ENCODE measurements around the gene CRACR2B.
A peak's percentile ranks its signal among the peaks of the same experiment; 100 is the strongest.

The CRACR2B gene

DNA sequence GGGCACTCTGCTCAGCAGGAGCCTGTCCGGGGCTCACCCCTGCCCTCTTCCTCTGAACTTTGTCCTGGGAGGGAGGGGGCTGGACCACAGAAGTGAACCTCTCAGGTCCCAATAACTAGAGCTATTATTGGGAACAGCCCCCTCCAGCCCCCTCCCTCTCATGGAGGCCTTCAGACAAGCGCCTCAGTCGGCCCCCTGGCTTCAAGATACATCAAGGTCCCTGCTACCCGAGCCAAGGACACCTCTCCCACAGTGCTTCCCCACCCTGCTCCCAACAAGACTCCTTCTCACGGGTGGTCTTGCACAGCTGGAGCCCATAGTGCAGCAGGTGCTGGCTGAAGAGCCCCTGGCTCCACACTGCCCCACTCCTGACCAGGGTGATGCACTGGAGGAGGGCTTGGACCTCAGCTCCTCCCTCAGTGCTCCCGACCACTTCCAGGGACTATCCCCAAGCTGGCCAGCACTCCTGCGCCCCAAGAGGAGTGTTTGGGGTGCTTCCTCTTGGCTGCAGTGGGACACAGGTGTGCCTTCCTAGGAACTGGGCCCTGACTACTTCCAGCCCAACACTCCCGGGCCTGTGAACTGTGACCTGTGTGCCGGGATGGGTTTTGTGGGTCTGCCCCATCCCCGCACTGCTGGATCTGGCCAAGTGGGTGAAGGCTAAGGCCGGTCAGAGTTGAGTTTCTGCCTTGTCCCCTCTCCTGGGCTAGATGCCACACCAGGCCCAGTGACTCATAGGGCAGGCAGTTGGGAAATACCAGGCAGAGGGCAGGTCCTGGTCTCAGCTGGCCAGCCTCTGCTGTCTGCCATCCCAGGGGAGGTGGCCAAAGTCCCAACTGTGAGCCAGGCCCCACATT is 6.8 kb upstream of the CRACR2B start:
- Histone ChIP-seq H3K4me3 (ENCODE audit: low read depth, low read length) (peak overlapping the region; percentile 94), H3K4me1 (ENCODE audit: control insufficient read depth, insufficient read depth, low read length) (0 out of 2 replicates have a peak, but pooled peaks cover 3% of the 10 kb centered on the region), H3K36me3 (ENCODE audit: control insufficient read depth in 2 of 2, insufficient read depth in 1 of 2, low read length in 2 of 2) (peaks cover 0 to 47% of the 10 kb centered on the region in 2 experiments; a peak in 2 of 3 replicates), H3K27ac (ENCODE audit: extremely low read depth, low read depth, low read length) (no peak overlapping the region), H3K9me3 (ENCODE audit: control insufficient read depth, insufficient read depth, low read depth, low read length) (no peaks in the 10 kb centered on the region)
- ChIA-PET CTCF (interaction anchor here (0.5 to 2.1 kb wide), 3 partner anchors 20 to 24 kb away, joined by 3 to 5 read pairs (median 3); no protein-coding TSS in a partner anchor), POLR2A (interaction anchor here (0.6 to 11.4 kb wide), 9 partner anchors 12 to 43 kb away, joined by 4 to 202 read pairs (median 13); partner anchors contain the start of genes CD151, CRACR2B, GATD1 and PIDD1)
- TF ChIP-seq, protein P1, sequence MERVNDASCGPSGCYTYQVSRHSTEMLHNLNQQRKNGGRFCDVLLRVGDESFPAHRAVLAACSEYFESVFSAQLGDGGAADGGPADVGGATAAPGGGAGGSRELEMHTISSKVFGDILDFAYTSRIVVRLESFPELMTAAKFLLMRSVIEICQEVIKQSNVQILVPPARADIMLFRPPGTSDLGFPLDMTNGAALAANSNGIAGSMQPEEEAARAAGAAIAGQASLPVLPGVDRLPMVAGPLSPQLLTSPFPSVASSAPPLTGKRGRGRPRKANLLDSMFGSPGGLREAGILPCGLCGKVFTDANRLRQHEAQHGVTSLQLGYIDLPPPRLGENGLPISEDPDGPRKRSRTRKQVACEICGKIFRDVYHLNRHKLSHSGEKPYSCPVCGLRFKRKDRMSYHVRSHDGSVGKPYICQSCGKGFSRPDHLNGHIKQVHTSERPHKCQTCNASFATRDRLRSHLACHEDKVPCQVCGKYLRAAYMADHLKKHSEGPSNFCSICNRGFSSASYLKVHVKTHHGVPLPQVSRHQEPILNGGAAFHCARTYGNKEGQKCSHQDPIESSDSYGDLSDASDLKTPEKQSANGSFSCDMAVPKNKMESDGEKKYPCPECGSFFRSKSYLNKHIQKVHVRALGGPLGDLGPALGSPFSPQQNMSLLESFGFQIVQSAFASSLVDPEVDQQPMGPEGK (tag by site-specific recombination; IDR thresholded peaks at IDR 0.05): no peak
- no peak for TF ChIP-seq GLI4 (tag by site-specific recombination; IDR thresholded peaks at IDR 0.05)
- TF ChIP-seq SP2 (tag by site-specific recombination; IDR thresholded peaks at IDR 0.05): 0 out of 2 replicates have a peak, but pooled peaks have one; percentile 9

DNA sequence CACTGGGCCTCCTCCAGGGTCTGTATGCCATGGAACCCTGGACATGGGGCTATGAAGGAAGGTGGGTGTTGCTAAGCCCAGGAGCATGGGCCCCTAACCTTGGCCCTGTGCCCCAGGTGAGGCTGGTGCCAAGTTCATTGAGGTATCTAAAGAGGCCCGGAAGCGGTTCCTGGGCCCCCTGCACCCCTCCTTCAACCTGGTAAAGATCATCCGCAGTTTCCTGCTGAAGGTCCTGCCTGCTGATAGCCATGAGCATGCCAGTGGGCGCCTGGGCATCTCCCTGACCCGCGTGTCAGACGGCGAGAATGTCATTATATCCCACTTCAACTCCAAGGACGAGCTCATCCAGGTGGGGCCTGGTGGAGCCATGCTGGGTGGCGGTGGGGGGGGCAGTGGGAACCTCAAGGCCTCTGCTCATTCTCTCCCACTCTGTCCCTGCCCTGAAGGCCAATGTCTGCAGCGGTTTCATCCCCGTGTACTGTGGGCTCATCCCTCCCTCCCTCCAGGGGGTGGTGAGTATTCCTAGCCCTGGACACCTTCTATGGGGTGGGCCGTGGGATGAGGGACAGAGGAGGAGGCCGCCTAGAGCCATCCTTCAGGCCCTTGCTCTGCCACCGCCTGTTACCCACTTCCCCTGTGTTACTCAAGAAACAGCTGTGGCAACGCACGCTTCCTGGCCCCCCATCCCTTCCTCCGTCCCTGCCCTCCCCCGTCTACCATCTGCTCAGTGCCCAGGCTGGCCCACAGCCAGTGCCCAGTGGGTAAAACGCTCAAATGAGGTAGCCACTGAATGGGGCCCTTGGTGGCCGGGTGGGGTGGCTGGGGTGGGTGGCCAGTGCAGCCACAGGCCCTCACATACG is 6.0 kb upstream of the CRACR2B start:
- Histone ChIP-seq H3K4me3 (ENCODE audit: low read depth, low read length) (no peak overlapping the region), H3K9me3 (ENCODE audit: control insufficient read depth, insufficient read depth, low read depth, low read length) (no peaks in the 10 kb centered on the region), H3K36me3 (ENCODE audit: control insufficient read depth in 2 of 2, insufficient read depth in 1 of 2, low read length in 2 of 2) (peaks cover 0 to 44% of the 10 kb centered on the region in 2 experiments; a peak in 2 of 3 replicates), H3K4me1 (ENCODE audit: control insufficient read depth, insufficient read depth, low read length) (0 out of 2 replicates have a peak, but pooled peaks cover 3% of the 10 kb centered on the region), H3K27ac (ENCODE audit: extremely low read depth, low read depth, low read length) (no peak overlapping the region)
- ChIA-PET POLR2A (interaction anchor here (0.5 to 11.4 kb wide), 4 partner anchors 12 to 45 kb away, joined by 4 to 202 read pairs (median 5); partner anchors contain the start of genes CD151, CRACR2B, GATD1 and RPLP2), CTCF (interaction anchor here (1.2 kb wide), 1 partner anchor 23 kb away, joined by 3 read pairs; no protein-coding TSS in a partner anchor)
- TF ChIP-seq ZNF571 (tag by site-specific recombination; IDR thresholded peaks at IDR 0.05): no peak
- TF ChIP-seq ZNF621 (tag by site-specific recombination; IDR thresholded peaks at IDR 0.05): no peak
- TF ChIP-seq ZIC2 (tag by site-specific recombination; IDR thresholded peaks at IDR 0.05): no peak
- no peak for TF ChIP-seq ZNF837 (tag by site-specific recombination; IDR thresholded peaks at IDR 0.05)
- TF ChIP-seq, protein P2, sequence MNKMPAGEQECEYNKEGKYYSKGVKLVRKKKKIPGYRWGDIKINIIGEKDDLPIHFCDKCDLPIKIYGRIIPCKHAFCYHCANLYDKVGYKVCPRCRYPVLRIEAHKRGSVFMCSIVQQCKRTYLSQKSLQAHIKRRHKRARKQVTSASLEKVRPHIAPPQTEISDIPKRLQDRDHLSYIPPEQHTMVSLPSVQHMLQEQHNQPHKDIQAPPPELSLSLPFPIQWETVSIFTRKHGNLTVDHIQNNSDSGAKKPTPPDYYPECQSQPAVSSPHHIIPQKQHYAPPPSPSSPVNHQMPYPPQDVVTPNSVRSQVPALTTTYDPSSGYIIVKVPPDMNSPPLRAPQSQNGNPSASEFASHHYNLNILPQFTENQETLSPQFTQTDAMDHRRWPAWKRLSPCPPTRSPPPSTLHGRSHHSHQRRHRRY (tag by site-specific recombination; IDR thresholded peaks at IDR 0.05): no peak
- TF ChIP-seq ZNF140 (tag by site-specific recombination; IDR thresholded peaks at IDR 0.05): no peak
- TF ChIP-seq ZNF560 (tag by site-specific recombination; IDR thresholded peaks at IDR 0.05; ENCODE audit: borderline replicate concordance): no peak
- TF ChIP-seq, protein P3, sequence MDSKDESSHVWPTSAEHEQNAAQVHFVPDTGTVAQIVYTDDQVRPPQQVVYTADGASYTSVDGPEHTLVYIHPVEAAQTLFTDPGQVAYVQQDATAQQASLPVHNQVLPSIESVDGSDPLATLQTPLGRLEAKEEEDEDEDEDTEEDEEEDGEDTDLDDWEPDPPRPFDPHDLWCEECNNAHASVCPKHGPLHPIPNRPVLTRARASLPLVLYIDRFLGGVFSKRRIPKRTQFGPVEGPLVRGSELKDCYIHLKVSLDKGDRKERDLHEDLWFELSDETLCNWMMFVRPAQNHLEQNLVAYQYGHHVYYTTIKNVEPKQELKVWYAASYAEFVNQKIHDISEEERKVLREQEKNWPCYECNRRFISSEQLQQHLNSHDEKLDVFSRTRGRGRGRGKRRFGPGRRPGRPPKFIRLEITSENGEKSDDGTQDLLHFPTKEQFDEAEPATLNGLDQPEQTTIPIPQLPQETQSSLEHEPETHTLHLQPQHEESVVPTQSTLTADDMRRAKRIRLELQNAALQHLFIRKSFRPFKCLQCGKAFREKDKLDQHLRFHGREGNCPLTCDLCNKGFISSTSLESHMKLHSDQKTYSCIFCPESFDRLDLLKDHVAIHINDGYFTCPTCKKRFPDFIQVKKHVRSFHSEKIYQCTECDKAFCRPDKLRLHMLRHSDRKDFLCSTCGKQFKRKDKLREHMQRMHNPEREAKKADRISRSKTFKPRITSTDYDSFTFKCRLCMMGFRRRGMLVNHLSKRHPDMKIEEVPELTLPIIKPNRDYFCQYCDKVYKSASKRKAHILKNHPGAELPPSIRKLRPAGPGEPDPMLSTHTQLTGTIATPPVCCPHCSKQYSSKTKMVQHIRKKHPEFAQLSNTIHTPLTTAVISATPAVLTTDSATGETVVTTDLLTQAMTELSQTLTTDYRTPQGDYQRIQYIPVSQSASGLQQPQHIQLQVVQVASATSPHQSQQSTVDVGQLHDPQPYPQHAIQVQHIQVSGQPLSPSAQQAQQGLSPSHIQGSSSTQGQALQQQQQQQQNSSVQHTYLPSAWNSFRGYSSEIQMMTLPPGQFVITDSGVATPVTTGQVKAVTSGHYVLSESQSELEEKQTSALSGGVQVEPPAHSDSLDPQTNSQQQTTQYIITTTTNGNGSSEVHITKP (tag by site-specific recombination; IDR thresholded peaks at IDR 0.05): 0 out of 2 replicates have a peak, but pooled peaks have one; percentile 32
- TF ChIP-seq TRIM28 (IDR thresholded peaks at IDR 0.05; ENCODE audit: borderline replicate concordance, low read length): no peak
- TF ChIP-seq ZNF266 (tag by site-specific recombination; IDR thresholded peaks at IDR 0.05; ENCODE audit: low read depth): no peak
- TF ChIP-seq SP2 (tag by site-specific recombination; IDR thresholded peaks at IDR 0.05): 0 out of 2 replicates have a peak, but pooled peaks have one; percentile 13
- no peak for TF ChIP-seq ZNF792 (tag by site-specific recombination; IDR thresholded peaks at IDR 0.05)
- peak; percentile 26; the same call in 1 of the 2 replicates for TF ChIP-seq EGR2 (tag by site-specific recombination; IDR thresholded peaks at IDR 0.05; ENCODE audit: low read depth)
- TF ChIP-seq, protein P4, sequence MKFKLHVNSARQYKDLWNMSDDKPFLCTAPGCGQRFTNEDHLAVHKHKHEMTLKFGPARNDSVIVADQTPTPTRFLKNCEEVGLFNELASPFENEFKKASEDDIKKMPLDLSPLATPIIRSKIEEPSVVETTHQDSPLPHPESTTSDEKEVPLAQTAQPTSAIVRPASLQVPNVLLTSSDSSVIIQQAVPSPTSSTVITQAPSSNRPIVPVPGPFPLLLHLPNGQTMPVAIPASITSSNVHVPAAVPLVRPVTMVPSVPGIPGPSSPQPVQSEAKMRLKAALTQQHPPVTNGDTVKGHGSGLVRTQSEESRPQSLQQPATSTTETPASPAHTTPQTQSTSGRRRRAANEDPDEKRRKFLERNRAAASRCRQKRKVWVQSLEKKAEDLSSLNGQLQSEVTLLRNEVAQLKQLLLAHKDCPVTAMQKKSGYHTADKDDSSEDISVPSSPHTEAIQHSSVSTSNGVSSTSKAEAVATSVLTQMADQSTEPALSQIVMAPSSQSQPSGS (tag by site-specific recombination; IDR thresholded peaks at IDR 0.05; ENCODE audit: low read depth): no peak
- TF ChIP-seq, protein P5, sequence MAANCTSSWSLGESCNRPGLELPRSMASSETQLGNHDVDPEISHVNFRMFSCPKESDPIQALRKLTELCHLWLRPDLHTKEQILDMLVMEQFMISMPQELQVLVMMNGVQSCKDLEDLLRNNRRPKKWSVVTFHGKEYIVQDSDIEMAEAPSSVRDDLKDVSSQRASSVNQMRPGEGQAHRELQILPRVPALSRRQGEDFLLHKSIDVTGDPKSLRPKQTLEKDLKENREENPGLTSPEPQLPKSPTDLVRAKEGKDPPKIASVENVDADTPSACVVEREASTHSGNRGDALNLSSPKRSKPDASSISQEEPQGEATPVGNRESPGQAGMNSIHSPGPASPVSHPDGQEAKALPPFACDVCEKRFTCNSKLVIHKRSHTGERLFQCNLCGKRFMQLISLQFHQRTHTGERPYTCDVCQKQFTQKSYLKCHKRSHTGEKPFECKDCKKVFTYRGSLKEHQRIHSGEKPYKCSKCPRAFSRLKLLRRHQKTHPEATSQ (tag by site-specific recombination; IDR thresholded peaks at IDR 0.05): no peak
- no peak for TF ChIP-seq ZNF677 (tag by site-specific recombination; IDR thresholded peaks at IDR 0.05)
- TF ChIP-seq ZNF223 (tag by site-specific recombination; IDR thresholded peaks at IDR 0.05): no peak

Data from HEK293 (cell line).